Adrenal gland (tissue), 12 donors: ENCODE measurements around the gene SH3D19. TPM values are rescaled to one million over a fixed set of nuclear protein-coding genes. Genes with fewer than 3 reads are reported as not detected.

Source experiments
- DNase-seq, 7 donors: peaks; one replicate each; pipeline ENCODE4 v3.0.0-alpha.2; 2019 to 2020
- H3K27ac ChIP-seq, 5 donors: fragments of 200-600 bp; sonication (generic) in 4 of 5; 1 replicate in 3 of 5; 2 replicates in 2 of 5; pipeline versions ENCODE4 v1.5.1 to v1.8.0; 2016 to 2020; ENCODE audit warnings: mild to moderate bottlenecking in 1 of 5
- H3K27me3 ChIP-seq: fragments of 200-600 bp; 2 replicates; pipeline ENCODE4 v1.8.0; 2021
- H3K36me3 ChIP-seq, 2 donors: fragments of 200-600 bp; replicated peaks in 1 of 2; 1 replicate in 1 of 2; 2 replicates in 1 of 2; pipeline versions ENCODE4 v1.5.1 to v1.8.0; 2018 to 2022
- H3K4me1 ChIP-seq, 2 donors: fragments of 200-600 bp; replicated peaks in 1 of 2; 1 replicate in 1 of 2; 2 replicates in 1 of 2; pipeline versions ENCODE4 v1.5.1 to v1.8.0; 2018 to 2021
- H3K4me3 ChIP-seq, 4 donors: fragments of 200-600 bp; sonication (generic) in 3 of 4; one replicate each; pipeline ENCODE4 v1.5.1; 2016 to 2018
- H3K9me3 ChIP-seq, 3 donors: fragments of 200-600 bp; sonication (generic) in 1 of 3; replicated peaks in 1 of 3; 1 replicate in 2 of 3; 2 replicates in 1 of 3; pipeline versions ENCODE4 v1.5.1 to v1.8.0; 2016 to 2021
- POLR2A ChIP-seq, 2 donors: fragments of 450-650 bp; IDR thresholded peaks; one replicate each; pipeline ENCODE4 v1.6.1; 2017; ENCODE audit warnings: antibody characterized with exemption in 2 of 2, mild to moderate bottlenecking in 2 of 2, moderate library complexity in 1 of 2
- WGBS, 4 donors: extraction: QIAGEN DNeasy Blood & Tissue Kit in 2 of 4; methylation state at CpG; one replicate each; pipeline versions ENCODE4 v1.1.5 to v1.1.7; 2013 to 2017; 5-methylcytosine and 5-hydroxymethylcytosine counted together
- intact Hi-C, 2 donors: fragments of 100-400 bp; cut with DNase I; formaldehyde crosslinking; loops; one replicate each; pipeline versions ENCODE4 v1.14.1 to v1.15.0; 2022 to 2023
- polyA plus RNA-seq, 3 donors: library from polyadenylated mRNA; stranded (reverse); fragments of 200-250 nt in 2 of 3; fragments of 350-450 nt in 1 of 3; fragmentation: Illumina TruSeq in 1 of 3; extraction: RNeasy Lipid Tissue Mini Kit (QIAGEN cat#74804) in 1 of 3; gene quantifications; one replicate each; pipeline ENCODE4 v1.2.3, GENCODE V29; 2013 to 2014
- total RNA-seq, 9 donors: library from RNA; depleted of rRNA in 4 of 9; stranded (reverse); fragments of >200 nt in 4 of 9; fragments of 120-200 nt in 1 of 9; fragmentation: NEBNext Ultra II Directional in 1 of 9; extraction: Animal tissue kit (Norgen Biotek cat#: 25700) in 1 of 9; gene quantifications; one replicate each; pipeline versions ENCODE4 v1.1.0 to v1.2.4, GENCODE V29; 2013 to 2023
- TF ChIP-seq, protein P1 (sequence below), 6 experiments: fragments of 450-650 bp in 4 of 6; fragments of 200-600 bp in 2 of 6; sonication (generic) in 1 of 6; IDR thresholded peaks; 1 replicate in 5 of 6; 2 replicates in 1 of 6; pipeline versions ENCODE4 v1.5.1 to v1.8.0; 2016 to 2021; ENCODE audit warnings: antibody characterized with exemption in 6 of 6, mild to moderate bottlenecking in 2 of 6, moderate library complexity in 1 of 6
- donor health status: healthy with polysubstance abuse.
- donor health status: Bipolar disorder and iron deficiency.
- donor health status: DM: yes; HTN: yes; CAD: no.
- donor health status: DM: no; HTN: no; CAD: no.
- donor health status: DM: no; HTN: no; CAD: no.
- donor health status: DM: yes; HTN: yes; CAD: no.

Gene SH3D19
- total and polyA plus RNA-seq, 12 donors: 16.6 to 117 (median 40.3) TPM

DNA sequence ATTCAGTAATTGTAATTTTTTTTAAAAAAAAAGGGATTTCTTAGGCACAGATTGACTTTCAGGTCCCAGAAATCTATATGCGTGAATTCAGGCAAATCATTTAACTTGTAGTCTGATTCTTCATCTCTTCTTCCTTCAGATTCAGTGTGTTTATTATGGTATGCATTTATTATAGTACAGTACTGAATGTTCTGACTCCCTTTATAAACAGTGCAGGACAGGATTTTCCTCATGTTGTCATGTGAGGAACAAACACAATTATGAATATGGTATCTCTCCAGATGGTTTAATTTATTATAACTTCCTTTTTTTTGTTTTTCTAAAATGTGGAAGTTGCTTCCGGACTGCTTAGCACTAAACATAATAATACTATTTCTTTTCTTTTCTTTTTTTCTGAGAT, 171.8 kb downstream of the SH3D19 start:
- Histone ChIP-seq H3K9me3 (no peaks in the 10 kb centered on the region), H3K4me3 (no peak overlapping the region), H3K27ac (no peak overlapping the region), H3K36me3 (no peaks in the 10 kb centered on the region), H3K27me3 (no peaks in the 10 kb centered on the region), H3K4me1 (no peaks in the 10 kb centered on the region)
- intact Hi-C loops: no loop called here
- TF ChIP-seq POLR2A (IDR thresholded peaks at IDR 0.05): no peak
- TF ChIP-seq, protein P1, sequence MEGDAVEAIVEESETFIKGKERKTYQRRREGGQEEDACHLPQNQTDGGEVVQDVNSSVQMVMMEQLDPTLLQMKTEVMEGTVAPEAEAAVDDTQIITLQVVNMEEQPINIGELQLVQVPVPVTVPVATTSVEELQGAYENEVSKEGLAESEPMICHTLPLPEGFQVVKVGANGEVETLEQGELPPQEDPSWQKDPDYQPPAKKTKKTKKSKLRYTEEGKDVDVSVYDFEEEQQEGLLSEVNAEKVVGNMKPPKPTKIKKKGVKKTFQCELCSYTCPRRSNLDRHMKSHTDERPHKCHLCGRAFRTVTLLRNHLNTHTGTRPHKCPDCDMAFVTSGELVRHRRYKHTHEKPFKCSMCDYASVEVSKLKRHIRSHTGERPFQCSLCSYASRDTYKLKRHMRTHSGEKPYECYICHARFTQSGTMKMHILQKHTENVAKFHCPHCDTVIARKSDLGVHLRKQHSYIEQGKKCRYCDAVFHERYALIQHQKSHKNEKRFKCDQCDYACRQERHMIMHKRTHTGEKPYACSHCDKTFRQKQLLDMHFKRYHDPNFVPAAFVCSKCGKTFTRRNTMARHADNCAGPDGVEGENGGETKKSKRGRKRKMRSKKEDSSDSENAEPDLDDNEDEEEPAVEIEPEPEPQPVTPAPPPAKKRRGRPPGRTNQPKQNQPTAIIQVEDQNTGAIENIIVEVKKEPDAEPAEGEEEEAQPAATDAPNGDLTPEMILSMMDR (IDR thresholded peaks at IDR 0.05): no peak
- DNase-seq: no peak
- 56 to 81% (median 69%) methylated on average over 2 of the region's 2 CpGs for WGBS, 4 donors

- Histone ChIP-seq H3K27ac (no peak overlapping the region), H3K4me3 (no peak overlapping the region), H3K9me3 (no peaks in the 10 kb centered on the region), H3K27me3 (no peaks in the 10 kb centered on the region), H3K36me3 (peaks cover 0 to 4% of the 10 kb centered on the region in 2 donors), H3K4me1 (no peaks in the 10 kb centered on the region)
- intact Hi-C loops: no loop called here
- DNase-seq: no peak
- TF ChIP-seq, protein P1 (IDR thresholded peaks at IDR 0.05): no peak
- no peak for TF ChIP-seq POLR2A (IDR thresholded peaks at IDR 0.05)
- WGBS, 4 donors: 0 to 5% (median 1%) methylated on average over 1 of the region's 1 CpG
Observed at GRCh38 chr4:151152028-151152427, 173.4 kb downstream of the SH3D19 start.

GRCh38 chr4:151150821-151151580, 174.4 kb downstream of the SH3D19 start:
- no peaks in the 10 kb centered on the region for H3K4me1 ChIP-seq
- WGBS, 4 donors: 92 to 96% (median 94%) methylated on average over 9 of the region's 9 CpGs
- no peak for TF ChIP-seq POLR2A (IDR thresholded peaks at IDR 0.05)
- TF ChIP-seq, protein P1 (IDR thresholded peaks at IDR 0.05): no peak
- no peak for DNase-seq
- H3K27ac ChIP-seq: no peak overlapping the region
- H3K27me3 ChIP-seq: no peaks in the 10 kb centered on the region
- peaks cover 0 to 4% of the 10 kb centered on the region in 2 donors for H3K36me3 ChIP-seq
- no peaks in the 10 kb centered on the region for H3K9me3 ChIP-seq
- H3K4me3 ChIP-seq: no peak overlapping the region
- intact Hi-C loops: no loop called here

GRCh38 chr4:151148261-151148660, 177.1 kb downstream of the SH3D19 start:
- 80 to 86% (median 84%) methylated on average over 4 of the region's 4 CpGs for WGBS, 4 donors
- H3K9me3 ChIP-seq: no peaks in the 10 kb centered on the region
- TF ChIP-seq, protein P1 (IDR thresholded peaks at IDR 0.05): no peak
- TF ChIP-seq POLR2A (IDR thresholded peaks at IDR 0.05): no peak
- DNase-seq: no peak
- no peak overlapping the region for H3K27ac ChIP-seq
- H3K36me3 ChIP-seq: peaks cover 0 to 4% of the 10 kb centered on the region in 2 donors
- peaks cover 0 to 3% of the 10 kb centered on the region in 2 donors for H3K4me1 ChIP-seq
- intact Hi-C loops: no loop called here
- no peaks in the 10 kb centered on the region for H3K27me3 ChIP-seq
- H3K4me3 ChIP-seq: no peak overlapping the region
